GM23338 (cell line): ENCODE measurements around the gene IGF2BP2. TPM values are rescaled to one million over a fixed set of nuclear protein-coding genes. Genes with fewer than 3 reads are reported as not detected.

Source experiments
- ATAC-seq: fragments of 200-7000 bp; cut with Tn5 transposase; 3 replicates; pipeline ENCODE4 v1.9.1; 2020
- DNase-seq: peaks from one replicate; pipeline ENCODE4 v3.0.0-alpha.2; 2015; ENCODE audit warnings: low spot score
- H2AFZ ChIP-seq: fragments of 200-600 bp; sonication (generic); 2 replicates; pipeline ENCODE4 v1.8.0; 2016; ENCODE audit warnings: antibody characterized with exemption, mild to moderate bottlenecking, moderate library complexity
- H3F3A ChIP-seq: fragments of 200-600 bp; sonication (generic); replicated peaks from 2 replicates; pipeline ENCODE4 v1.8.0; 2017; ENCODE audit warnings: antibody characterized with exemption, mixed run types, low read depth
- H3K27ac ChIP-seq: fragments of 200-600 bp; sonication (generic); 2 replicates; pipeline ENCODE4 v1.6.1; 2016; ENCODE audit warnings: low read depth
- H3K27me3 ChIP-seq: fragments of 200-600 bp; sonication (generic); 2 replicates; pipeline ENCODE4 v1.8.0; 2016; ENCODE audit warnings: mild to moderate bottlenecking, mixed run types, moderate library complexity; ENCODE audit not compliant: insufficient read depth
- H3K36me3 ChIP-seq: fragments of 200-600 bp; sonication (generic); 2 replicates; pipeline ENCODE4 v1.8.0; 2016; ENCODE audit warnings: mild to moderate bottlenecking; ENCODE audit not compliant: insufficient read depth
- H3K4me1 ChIP-seq: fragments of 200-600 bp; sonication (generic); 2 replicates; pipeline ENCODE4 v1.8.0; 2016; ENCODE audit warnings: mild to moderate bottlenecking, moderate library complexity; ENCODE audit not compliant: insufficient read depth
- H3K4me2 ChIP-seq: fragments of 200-600 bp; sonication (generic); 2 replicates; pipeline ENCODE4 v1.7.1; 2017; ENCODE audit warnings: mixed run types
- H3K4me3 ChIP-seq: fragments of 200-600 bp; sonication (generic); 2 replicates; pipeline ENCODE4 v1.6.1; 2016; ENCODE audit warnings: mixed run types
- H3K79me2 ChIP-seq: fragments of 200-600 bp; sonication (generic); replicated peaks from 2 replicates; pipeline ENCODE4 v1.8.0; 2017; ENCODE audit warnings: mild to moderate bottlenecking; ENCODE audit not compliant: insufficient read depth
- H3K9me2 ChIP-seq: fragments of 200-600 bp; sonication (generic); 2 replicates; pipeline ENCODE4 v1.8.0; 2017; ENCODE audit not compliant: insufficient read depth
- H4K20me1 ChIP-seq: fragments of 200-600 bp; sonication (generic); replicated peaks from 2 replicates; pipeline ENCODE4 v1.8.0; 2017; ENCODE audit warnings: mild to moderate bottlenecking; ENCODE audit not compliant: insufficient read depth
- H3K27ac Mint-ChIP-seq: 2 replicates; pipeline ENCODE4 v1.8.0; 2020; ENCODE audit warnings: inconsistent platforms, mild to moderate bottlenecking, moderate library complexity, mixed read lengths
- H3K27me3 Mint-ChIP-seq: 3 replicates; pipeline ENCODE4 v1.8.0; 2022; ENCODE audit warnings: low read depth, mild to moderate bottlenecking, moderate library complexity, mixed read lengths, inconsistent platforms; ENCODE audit not compliant: insufficient read depth, poor library complexity
- H3K36me3 Mint-ChIP-seq: 3 replicates; pipeline ENCODE4 v1.8.0; 2021; ENCODE audit warnings: low read depth, mild to moderate bottlenecking, inconsistent platforms, moderate library complexity, mixed read lengths
- H3K4me1 Mint-ChIP-seq: 3 replicates; pipeline ENCODE4 v1.8.0; 2020; ENCODE audit warnings: mild to moderate bottlenecking, inconsistent platforms, mixed read lengths
- H3K4me3 Mint-ChIP-seq: 3 replicates; pipeline ENCODE4 v1.8.0; 2021; ENCODE audit warnings: moderate library complexity, mild to moderate bottlenecking, inconsistent platforms, mixed read lengths
- H3K9me3 Mint-ChIP-seq: 3 replicates; pipeline ENCODE4 v1.8.0; 2020; ENCODE audit warnings: moderate library complexity, mild to moderate bottlenecking, inconsistent platforms, mixed read lengths
- CTCF ChIP-seq, 2 experiments: fragments of 200-600 bp in 1 of 2; sonication (generic) in 1 of 2; conservative IDR thresholded peaks; 2 replicates each; pipeline versions ENCODE4 v1.5.1 to v1.6.1; 2016 to 2017; ENCODE audit warnings: antibody characterized with exemption in 2 of 2, low read depth in 2 of 2, mild to moderate bottlenecking in 2 of 2, moderate library complexity in 1 of 2
- ETS1 ChIP-seq: IDR thresholded peaks from 2 replicates; pipeline ENCODE4 v1.6.1; 2016; ENCODE audit warnings: antibody characterized with exemption
- JUNB ChIP-seq: IDR thresholded peaks from one replicate; pipeline ENCODE4 v1.6.1; 2016; ENCODE audit warnings: antibody characterized with exemption; ENCODE audit not compliant: unreplicated experiment
- NANOG ChIP-seq: IDR thresholded peaks from 2 replicates; pipeline ENCODE4 v1.6.1; 2016; ENCODE audit warnings: antibody characterized with exemption, borderline replicate concordance
- POLR2AphosphoS5 ChIP-seq: IDR thresholded peaks from 2 replicates; pipeline ENCODE4 v1.6.1; 2016; ENCODE audit warnings: antibody characterized with exemption, low read depth
- STAT1 ChIP-seq: IDR thresholded peaks from one replicate; pipeline ENCODE4 v1.6.1; 2016; ENCODE audit warnings: antibody characterized with exemption; ENCODE audit not compliant: unreplicated experiment
- ZNF114 ChIP-seq: fragments of 250-450 bp; sonication (Bioruptor Pico); IDR thresholded peaks from 2 replicates; pipeline ENCODE4 v1.5.0; 2020; ENCODE audit warnings: mild to moderate bottlenecking, moderate library complexity
- ZNF331 ChIP-seq: fragments of 250-450 bp; sonication (Bioruptor Pico); IDR thresholded peaks from 2 replicates; pipeline ENCODE4 v1.5.0; 2020; ENCODE audit warnings: low read depth, mild to moderate bottlenecking, moderate library complexity
- polyA plus RNA-seq: library from polyadenylated mRNA; unstranded; fragments of >200 nt; fragmentation: Nextera tagmentation; extraction: Ambion mirVana; gene quantifications from 2 replicates; pipeline ENCODE4 v1.2.1, GENCODE V29; 2016
- total RNA-seq: library from RNA; depleted of rRNA; stranded (reverse); fragments of >200 nt; shearing (Covaris generic); gene quantifications from 2 replicates; pipeline ENCODE4 v1.2.3, GENCODE V29; 2014
- TF ChIP-seq, protein P1 (sequence below): IDR thresholded peaks from one replicate; pipeline ENCODE4 v1.6.1; 2018; ENCODE audit warnings: antibody characterized with exemption; ENCODE audit not compliant: unreplicated experiment

Gene IGF2BP2
- total and polyA plus RNA-seq, 2 experiments from 2014 or later: 82.9 to 84.5 TPM

DNA sequence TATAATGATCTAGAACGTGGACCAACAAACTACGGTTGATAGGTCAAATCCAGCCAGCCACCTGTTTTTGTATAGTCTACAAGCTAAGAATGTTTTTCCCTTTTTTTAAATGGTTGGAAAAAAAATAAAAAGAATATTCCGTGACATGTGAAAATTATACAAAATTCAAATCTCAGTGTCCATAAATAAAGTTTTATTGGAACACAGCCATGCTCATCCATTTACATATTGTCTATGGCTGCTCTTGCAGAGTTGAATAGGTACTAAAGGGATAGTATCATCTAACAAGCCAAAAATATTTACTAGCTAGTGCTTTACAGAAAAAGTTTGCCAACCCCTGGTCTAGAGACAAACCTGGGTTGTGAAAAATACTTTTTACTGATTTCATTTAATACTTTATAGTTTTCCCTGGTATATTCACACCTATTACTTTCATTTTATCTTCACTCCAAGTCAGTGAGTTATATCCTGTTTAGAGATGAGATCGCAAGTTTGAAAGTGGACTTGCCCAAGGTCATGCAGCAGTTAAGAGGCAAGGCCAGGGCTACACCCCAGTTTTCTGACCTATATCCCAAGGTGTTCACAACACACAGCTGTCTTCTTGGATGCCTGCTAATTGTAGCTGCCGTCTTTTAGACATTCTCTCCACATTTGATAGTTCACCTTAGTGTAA, 58.4 kb downstream of the IGF2BP2 start (continued):
- no peak for TF ChIP-seq CTCF (conservative IDR thresholded peaks at IDR 0.05; ENCODE audit: low read depth in 2 of 2)
- TF ChIP-seq, protein P1, sequence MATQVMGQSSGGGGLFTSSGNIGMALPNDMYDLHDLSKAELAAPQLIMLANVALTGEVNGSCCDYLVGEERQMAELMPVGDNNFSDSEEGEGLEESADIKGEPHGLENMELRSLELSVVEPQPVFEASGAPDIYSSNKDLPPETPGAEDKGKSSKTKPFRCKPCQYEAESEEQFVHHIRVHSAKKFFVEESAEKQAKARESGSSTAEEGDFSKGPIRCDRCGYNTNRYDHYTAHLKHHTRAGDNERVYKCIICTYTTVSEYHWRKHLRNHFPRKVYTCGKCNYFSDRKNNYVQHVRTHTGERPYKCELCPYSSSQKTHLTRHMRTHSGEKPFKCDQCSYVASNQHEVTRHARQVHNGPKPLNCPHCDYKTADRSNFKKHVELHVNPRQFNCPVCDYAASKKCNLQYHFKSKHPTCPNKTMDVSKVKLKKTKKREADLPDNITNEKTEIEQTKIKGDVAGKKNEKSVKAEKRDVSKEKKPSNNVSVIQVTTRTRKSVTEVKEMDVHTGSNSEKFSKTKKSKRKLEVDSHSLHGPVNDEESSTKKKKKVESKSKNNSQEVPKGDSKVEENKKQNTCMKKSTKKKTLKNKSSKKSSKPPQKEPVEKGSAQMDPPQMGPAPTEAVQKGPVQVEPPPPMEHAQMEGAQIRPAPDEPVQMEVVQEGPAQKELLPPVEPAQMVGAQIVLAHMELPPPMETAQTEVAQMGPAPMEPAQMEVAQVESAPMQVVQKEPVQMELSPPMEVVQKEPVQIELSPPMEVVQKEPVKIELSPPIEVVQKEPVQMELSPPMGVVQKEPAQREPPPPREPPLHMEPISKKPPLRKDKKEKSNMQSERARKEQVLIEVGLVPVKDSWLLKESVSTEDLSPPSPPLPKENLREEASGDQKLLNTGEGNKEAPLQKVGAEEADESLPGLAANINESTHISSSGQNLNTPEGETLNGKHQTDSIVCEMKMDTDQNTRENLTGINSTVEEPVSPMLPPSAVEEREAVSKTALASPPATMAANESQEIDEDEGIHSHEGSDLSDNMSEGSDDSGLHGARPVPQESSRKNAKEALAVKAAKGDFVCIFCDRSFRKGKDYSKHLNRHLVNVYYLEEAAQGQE: no peak
- no peak for TF ChIP-seq STAT1
- TF ChIP-seq ZNF114 (CRISPR knock-in tag): no peak
- no peak for TF ChIP-seq ETS1
- TF ChIP-seq JUNB: no peak
- TF ChIP-seq ZNF331 (CRISPR knock-in tag): no peak
- no peak for TF ChIP-seq POLR2AphosphoS5

- H2AFZ ChIP-seq: no peak overlapping the region
- H3K27me3 ChIP-seq: no peaks in the 10 kb centered on the region
- H3K36me3 ChIP-seq: no peaks in the 10 kb centered on the region
- peaks cover 3% of the 10 kb centered on the region; the same call in 1 of the 2 replicates for H3F3A ChIP-seq
- Mint-ChIP-seq H3K36me3 (no peaks in the 10 kb centered on the region), H3K27ac (peak overlapping the region; percentile 1; the same call in 1 of the 2 replicates), H3K4me3 (no peak overlapping the region), H3K4me1 (peaks cover 74% of the 10 kb centered on the region), H3K9me3 (no peaks in the 10 kb centered on the region), H3K27me3 (peaks cover 6% of the 10 kb centered on the region)
- H3K79me2 ChIP-seq: peaks cover 92% of the 10 kb centered on the region
- no peak overlapping the region for H3K4me3 ChIP-seq
- DNase-seq: no peak
- no peak overlapping the region for H3K27ac ChIP-seq
- ATAC-seq: no peak
- H3K4me1 ChIP-seq: peaks cover 47% of the 10 kb centered on the region
- H3K4me2 ChIP-seq: no peak overlapping the region
- no peaks in the 10 kb centered on the region for H3K9me2 ChIP-seq
- H4K20me1 ChIP-seq: peaks cover 41% of the 10 kb centered on the region
- TF ChIP-seq NANOG: no peak
- TF ChIP-seq JUNB: no peak
- TF ChIP-seq ETS1: no peak
- TF ChIP-seq CTCF (conservative IDR thresholded peaks at IDR 0.05; ENCODE audit: low read depth in 2 of 2): no peak
- TF ChIP-seq POLR2AphosphoS5: no peak
Observed at GRCh38 chr3:185764980-185765370, 59.9 kb downstream of the IGF2BP2 start.
